ENCODE measurements around the gene B3GALNT2. TPM values are rescaled to one million over a fixed set of nuclear protein-coding genes. Genes with fewer than 3 reads are reported as not detected.

Gene B3GALNT2
- 20.9 and 23.2 TPM in 2 replicates for total RNA-seq

GRCh38 chr1:235504122-235504493 lies at the start of gene B3GALNT2:
Gene B3GALNT2, minus strand, starts transcription at chr1:235504452. Its CDS starts 200 bp downstream, at chr1:235504252.

Other genes starting within 250 kb of the B3GALNT2 start
- 11.0 and 11.8 TPM in 2 replicates for gene ARID4B, start 176.3 kb downstream of the B3GALNT2 start, total RNA-seq
- 19.5 and 22.7 TPM in 2 replicates for gene GGPS1, start 175.9 kb downstream of the B3GALNT2 start, total RNA-seq
- gene TBCE, start 137.0 kb downstream of the B3GALNT2 start, total RNA-seq, result 16.2 and 29.5 TPM in 2 replicates
- gene GNG4, start 145.3 kb upstream of the B3GALNT2 start, total RNA-seq, result not detected in 2 replicates